ENCODE results near the gene TCF23. TPM values are rescaled to one million over a fixed set of nuclear protein-coding genes. Genes with fewer than 3 reads are reported as not detected.
"Not testable (repeated sequence)": the region's sequence is repeated elsewhere in the genome, so short reads cannot be mapped to it uniquely, and the experiment has no call there.

Gene TCF23
- total RNA-seq, 1 donor from 2014 or later, result not detected

GRCh38 chr2:27179344-27180000 lies 30.7 kb downstream of the TCF23 start:
- DNase-seq (ENCODE audit: low spot score), result no peak
- intact Hi-C loops (cut with DNase I), result no loop called here

GRCh38 chr2:27182346-27182745 lies 33.5 kb downstream of the TCF23 start:
- DNase-seq (ENCODE audit: low spot score), result no peak
- intact Hi-C loops (cut with DNase I), result no loop called here

GRCh38 chr2:27184115-27184514 lies 35.3 kb downstream of the TCF23 start:
- no peak for DNase-seq (ENCODE audit: low spot score)
- intact Hi-C loops (cut with DNase I), result no loop called here

GRCh38 chr2:27185331-27186026 lies 36.7 kb downstream of the TCF23 start:
- DNase-seq (ENCODE audit: low spot score), result no peak

GRCh38 chr2:27186613-27187345 lies 38.0 kb downstream of the TCF23 start:
- intact Hi-C loops (cut with DNase I), result no loop called here
- no peak for DNase-seq (ENCODE audit: low spot score)

More at GRCh38 chr2:27185331-27186026, 36.7 kb downstream of the TCF23 start:
- intact Hi-C loops (cut with DNase I), result no loop called here

GRCh38 chr2:27189989-27190388 lies 41.2 kb downstream of the TCF23 start:
- no peak for DNase-seq (ENCODE audit: low spot score)
- intact Hi-C loops (cut with DNase I), result loop anchor here (2.0 kb wide), 1 partner anchor 91 kb away; no protein-coding TSS in a partner anchor

- intact Hi-C loops (cut with DNase I), result loop anchor here (2.0 kb wide), 1 partner anchor 92 kb away; no protein-coding TSS in a partner anchor
These were observed 42.4 kb downstream of the TCF23 start for GRCh38 chr2:27191070-27191829.

GRCh38 chr2:27194538-27195354 lies 45.9 kb downstream of the TCF23 start:
- DNase-seq (ENCODE audit: low spot score), result no peak
- intact Hi-C loops (cut with DNase I), result no loop called here

More at GRCh38 chr2:27191070-27191829, 42.4 kb downstream of the TCF23 start:
- DNase-seq (ENCODE audit: low spot score), result no peak

GRCh38 chr2:27195799-27196198 lies 47.0 kb downstream of the TCF23 start:
- DNase-seq (ENCODE audit: low spot score); intact Hi-C loops (cut with DNase I): not testable (repeated sequence)

GRCh38 chr2:27198068-27198467 lies 49.3 kb downstream of the TCF23 start:
- DNase-seq (ENCODE audit: low spot score); intact Hi-C loops (cut with DNase I): not testable (repeated sequence)

GRCh38 chr2:27198627-27199026 lies 49.8 kb downstream of the TCF23 start:
- no peak for DNase-seq (ENCODE audit: low spot score)

GRCh38 chr2:27199241-27199640 lies 50.4 kb downstream of the TCF23 start:
- intact Hi-C loops (cut with DNase I), result no loop called here

More at GRCh38 chr2:27198627-27199026, 49.8 kb downstream of the TCF23 start:
- intact Hi-C loops (cut with DNase I), result no loop called here

GRCh38 chr2:27201675-27202074 lies 52.9 kb downstream of the TCF23 start:
- intact Hi-C loops (cut with DNase I), result no loop called here
- DNase-seq (ENCODE audit: low spot score), result no peak

More at GRCh38 chr2:27199241-27199640, 50.4 kb downstream of the TCF23 start:
- no peak for DNase-seq (ENCODE audit: low spot score)

GRCh38 chr2:27202854-27203253 lies 54.0 kb downstream of the TCF23 start:
- intact Hi-C loops (cut with DNase I), result no loop called here
- DNase-seq (ENCODE audit: low spot score), result no peak

- intact Hi-C loops (cut with DNase I), result no loop called here
- no peak for DNase-seq (ENCODE audit: low spot score)
These were observed 54.9 kb downstream of the TCF23 start for GRCh38 chr2:27203741-27204140.

- no peak for DNase-seq (ENCODE audit: low spot score)
- intact Hi-C loops (cut with DNase I), result no loop called here
These were observed 55.8 kb downstream of the TCF23 start for GRCh38 chr2:27204566-27204965.

- intact Hi-C loops (cut with DNase I), result no loop called here
- DNase-seq (ENCODE audit: low spot score), result no peak
These were observed 56.4 kb downstream of the TCF23 start for GRCh38 chr2:27205206-27205605.

- intact Hi-C loops (cut with DNase I), result no loop called here
- no peak for DNase-seq (ENCODE audit: low spot score)
These were observed 57.5 kb downstream of the TCF23 start for GRCh38 chr2:27206346-27206745.
